Measurements from ENCODE around the gene SLC33A1. TPM values are rescaled to one million over a fixed set of nuclear protein-coding genes. Genes with fewer than 3 reads are reported as not detected.

The SLC33A1 gene
- total RNA-seq, 4 donors from 2014 or later, result 19.4 to 26.3 (median 20.8) TPM

DNA sequence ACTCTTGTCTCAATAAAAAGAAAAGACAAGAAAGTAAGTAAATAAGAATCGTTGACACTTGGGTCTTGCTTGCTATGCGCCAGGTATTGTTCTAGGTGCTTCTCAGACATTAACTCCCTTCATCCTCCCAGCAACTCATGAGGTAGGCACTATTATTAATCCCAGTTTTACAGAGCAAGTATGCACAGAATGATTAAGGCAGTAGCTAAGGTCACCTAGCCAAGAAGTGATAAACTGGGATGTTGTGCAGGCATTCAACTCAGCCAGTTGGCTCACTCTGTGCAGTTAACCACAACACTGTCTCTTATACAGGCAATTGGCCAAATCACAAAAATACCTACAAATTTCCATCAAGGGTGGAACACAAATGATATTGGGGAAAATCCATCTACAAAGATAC is 46.4 kb downstream of the SLC33A1 start:
- H3K4me3 ChIP-seq (ENCODE audit: low read depth, poor library complexity, severe bottlenecking), result no peak overlapping the region
- intact Hi-C loops (cut with DNase I; ENCODE audit: low total_unique reads), result no loop called here
- DNase-seq (ENCODE audit: low spot score in 2 of 2), result no peak
- WGBS, 2 donors, result 83 to 91% methylated on average over 2 of the region's 2 CpGs
- TF ChIP-seq, protein P1, sequence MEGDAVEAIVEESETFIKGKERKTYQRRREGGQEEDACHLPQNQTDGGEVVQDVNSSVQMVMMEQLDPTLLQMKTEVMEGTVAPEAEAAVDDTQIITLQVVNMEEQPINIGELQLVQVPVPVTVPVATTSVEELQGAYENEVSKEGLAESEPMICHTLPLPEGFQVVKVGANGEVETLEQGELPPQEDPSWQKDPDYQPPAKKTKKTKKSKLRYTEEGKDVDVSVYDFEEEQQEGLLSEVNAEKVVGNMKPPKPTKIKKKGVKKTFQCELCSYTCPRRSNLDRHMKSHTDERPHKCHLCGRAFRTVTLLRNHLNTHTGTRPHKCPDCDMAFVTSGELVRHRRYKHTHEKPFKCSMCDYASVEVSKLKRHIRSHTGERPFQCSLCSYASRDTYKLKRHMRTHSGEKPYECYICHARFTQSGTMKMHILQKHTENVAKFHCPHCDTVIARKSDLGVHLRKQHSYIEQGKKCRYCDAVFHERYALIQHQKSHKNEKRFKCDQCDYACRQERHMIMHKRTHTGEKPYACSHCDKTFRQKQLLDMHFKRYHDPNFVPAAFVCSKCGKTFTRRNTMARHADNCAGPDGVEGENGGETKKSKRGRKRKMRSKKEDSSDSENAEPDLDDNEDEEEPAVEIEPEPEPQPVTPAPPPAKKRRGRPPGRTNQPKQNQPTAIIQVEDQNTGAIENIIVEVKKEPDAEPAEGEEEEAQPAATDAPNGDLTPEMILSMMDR (IDR thresholded peaks at IDR 0.05), result no peak
- no peak for TF ChIP-seq POLR2A (IDR thresholded peaks at IDR 0.05)

DNA sequence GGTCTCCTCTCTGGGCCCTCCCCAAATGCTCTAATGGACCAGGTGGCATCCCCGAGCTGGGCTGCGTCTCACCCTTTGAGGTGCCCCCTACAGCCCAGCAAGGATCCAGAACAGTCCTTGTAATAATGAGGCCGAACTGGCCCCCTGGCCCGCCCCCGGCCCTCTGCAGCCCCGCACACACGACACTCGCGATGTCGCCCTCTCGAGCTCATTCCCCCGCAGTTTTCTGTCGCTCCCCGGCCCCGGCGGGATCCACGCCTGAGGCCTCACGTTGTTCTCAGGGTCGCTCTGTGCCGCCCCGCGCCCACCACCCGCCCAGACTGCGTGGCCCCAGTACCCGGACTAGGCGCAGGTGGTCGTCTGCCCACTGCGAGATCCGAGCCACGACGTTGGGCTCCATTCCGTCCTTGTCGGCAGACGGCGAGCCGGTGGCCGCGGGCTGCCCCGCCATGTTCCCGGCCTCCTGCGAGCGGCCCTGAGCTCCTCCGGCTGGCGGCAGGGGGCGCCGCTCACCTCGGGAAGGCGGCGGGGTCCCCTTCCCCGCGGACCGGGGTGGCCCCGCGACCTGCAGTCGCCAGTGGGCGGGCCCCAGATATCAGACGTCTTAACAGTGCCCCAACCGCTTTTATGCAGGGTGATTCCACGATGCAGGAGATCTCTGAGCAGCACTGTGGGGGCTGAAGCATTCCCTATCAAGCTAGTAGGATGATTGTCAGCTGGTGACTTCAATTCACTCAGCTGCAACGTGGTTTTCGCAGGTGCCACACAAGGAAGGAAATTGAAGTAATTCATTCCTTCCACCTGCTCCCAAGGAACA is 48.2 kb downstream of the SLC33A1 start, which contains the start of gene C3orf33:
Gene C3orf33, minus strand, starts transcription at position 477 of the 817 bp plus-strand sequence. Its CDS starts 26 bp downstream, at position 451.
- intact Hi-C loops (cut with DNase I; ENCODE audit: low total_unique reads), result no loop called here
- 1 to 2% methylated on average over 16 to 52 of the region's 61 CpGs for WGBS, 2 donors
- TF ChIP-seq, protein P1 (IDR thresholded peaks at IDR 0.05), result peak in 1 of 3 donors; percentile 6
- no peak for TF ChIP-seq POLR2A (IDR thresholded peaks at IDR 0.05)
- DNase-seq (ENCODE audit: low spot score in 2 of 2), result peak; percentile 25 to 90
- H3K4me3 ChIP-seq (ENCODE audit: low read depth, poor library complexity, severe bottlenecking), result peak within 1 kb of the TSS; percentile 63

DNA sequence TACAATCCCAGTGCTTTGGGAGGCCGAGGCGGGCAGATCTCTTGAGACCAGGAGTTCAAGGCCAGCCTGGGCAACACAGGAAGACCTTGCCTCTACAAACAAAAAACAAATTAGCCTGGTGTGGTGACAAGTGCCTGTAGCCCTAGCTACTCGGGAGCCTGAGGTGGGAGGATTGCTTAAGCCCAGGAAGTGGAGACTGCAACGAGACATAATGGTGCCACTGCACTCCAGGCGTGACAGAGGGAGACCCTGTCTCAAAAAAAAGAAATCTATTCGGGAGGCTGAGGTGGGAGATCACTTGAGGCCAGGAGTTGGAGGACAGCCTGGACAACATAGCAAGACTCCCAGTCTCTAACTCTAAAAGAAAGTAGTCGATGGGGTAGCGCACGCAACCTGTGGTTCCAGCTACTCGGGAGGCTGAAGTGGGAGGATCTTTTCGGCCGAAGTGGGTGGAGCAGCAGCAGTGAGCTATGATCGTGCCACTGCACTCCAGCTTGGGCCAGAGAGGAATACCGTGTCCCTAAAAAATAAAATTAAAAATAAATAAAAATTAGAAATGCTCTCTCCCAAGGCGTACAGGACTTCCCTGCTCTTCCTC is 48.9 kb downstream of the SLC33A1 start:
- intact Hi-C loops (cut with DNase I; ENCODE audit: low total_unique reads), result no loop called here
- TF ChIP-seq, protein P1 (IDR thresholded peaks at IDR 0.05), result no peak
- TF ChIP-seq POLR2A (IDR thresholded peaks at IDR 0.05), result no peak
- peak overlapping the region; percentile 63 for H3K4me3 ChIP-seq (ENCODE audit: low read depth, poor library complexity, severe bottlenecking)
- WGBS, 2 donors, result 39 to 41% methylated on average over 14 to 15 of the region's 15 CpGs
- DNase-seq (ENCODE audit: low spot score in 2 of 2), result peak in 1 of 2 donors; percentile 16

DNA sequence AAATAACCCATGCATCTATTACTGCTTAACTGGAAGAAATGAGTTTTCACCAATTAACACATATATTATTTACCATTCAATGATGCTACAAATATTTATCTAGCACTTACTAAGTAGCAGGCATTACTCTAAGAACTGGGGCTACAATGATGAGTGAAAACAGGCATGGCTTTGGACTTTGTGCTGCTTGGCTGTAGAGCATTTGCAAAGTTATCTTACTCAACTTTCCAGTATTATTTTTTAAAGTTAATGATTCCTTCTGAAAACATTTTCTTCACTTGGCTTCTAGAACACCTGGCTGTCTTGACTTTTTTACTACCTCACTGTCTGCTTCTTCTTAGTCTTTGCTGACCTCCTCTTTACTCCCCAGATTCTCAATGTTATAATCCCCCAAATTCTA is 49.9 kb downstream of the SLC33A1 start:
- DNase-seq (ENCODE audit: low spot score in 2 of 2), result no peak
- intact Hi-C loops (cut with DNase I; ENCODE audit: low total_unique reads), result no loop called here
- no peak overlapping the region for H3K4me3 ChIP-seq (ENCODE audit: low read depth, poor library complexity, severe bottlenecking)
- no peak for TF ChIP-seq POLR2A (IDR thresholded peaks at IDR 0.05)
- TF ChIP-seq, protein P1 (IDR thresholded peaks at IDR 0.05), result no peak

DNA sequence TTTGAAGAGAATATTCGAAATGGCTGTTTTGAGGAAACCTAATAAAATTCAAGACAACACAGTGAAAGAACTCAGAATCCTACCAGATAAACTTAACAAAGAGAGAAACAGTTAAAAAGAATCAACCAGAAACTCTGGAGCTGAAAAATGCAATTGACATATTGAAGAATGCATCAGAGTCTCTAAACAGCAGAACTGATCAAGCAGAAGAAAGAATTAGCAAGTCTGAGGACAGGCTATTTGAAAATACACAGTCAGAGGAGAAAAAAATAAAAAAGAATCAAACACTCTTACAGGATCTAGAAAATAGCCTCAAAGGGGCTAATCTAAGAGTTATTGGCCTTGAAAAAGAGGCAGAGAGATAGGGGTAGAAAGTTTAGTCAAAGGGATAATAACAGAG is 61.7 kb downstream of the SLC33A1 start:
- DNase-seq (ENCODE audit: low spot score in 2 of 2), result no peak
- 75 to 94% methylated on average over 1 of the region's 1 CpG for WGBS, 2 donors
- TF ChIP-seq, protein P1 (IDR thresholded peaks at IDR 0.05), result no peak
- no peak for TF ChIP-seq POLR2A (IDR thresholded peaks at IDR 0.05)
- intact Hi-C loops (cut with DNase I; ENCODE audit: low total_unique reads), result no loop called here
- no peak overlapping the region for H3K4me3 ChIP-seq (ENCODE audit: low read depth, poor library complexity, severe bottlenecking)

All from lower leg skin (tissue), 4 donors.